Tibial nerve (tissue), 4 donors: ENCODE results near the gene MON1A. TPM values are rescaled to one million over a fixed set of nuclear protein-coding genes. Genes with fewer than 3 reads are reported as not detected.

ENCODE experiments used
- DNase-seq, 2 donors: peaks; one replicate each; pipeline ENCODE4 v3.0.0-alpha.2; 2019; ENCODE audit warnings: low spot score in 2 of 2
- H3K27ac ChIP-seq, 4 donors: fragments of 200-600 bp; sonication (generic) in 3 of 4; one replicate each; pipeline ENCODE4 v1.5.1; 2017 to 2019; ENCODE audit warnings: mild to moderate bottlenecking in 1 of 4
- H3K27me3 ChIP-seq, 2 donors: fragments of 200-600 bp; sonication (generic) in 1 of 2; one replicate each; pipeline versions ENCODE4 v1.5.1 to v1.6.0; 2017 to 2019
- H3K36me3 ChIP-seq, 3 donors: fragments of 200-600 bp; sonication (generic); one replicate each; pipeline ENCODE4 v1.5.1; 2018 to 2019
- H3K4me1 ChIP-seq, 4 donors: fragments of 200-600 bp; sonication (generic) in 3 of 4; one replicate each; pipeline ENCODE4 v1.5.1; 2017 to 2019
- H3K4me3 ChIP-seq, 4 donors: fragments of 200-600 bp; sonication (generic) in 3 of 4; one replicate each; pipeline ENCODE4 v1.5.1; 2017 to 2019; ENCODE audit warnings: mild to moderate bottlenecking in 1 of 4, moderate library complexity in 1 of 4
- H3K9me3 ChIP-seq, 4 donors: fragments of 200-600 bp; sonication (generic) in 3 of 4; one replicate each; pipeline ENCODE4 v1.5.1; 2017 to 2019
- EP300 ChIP-seq, 2 donors: sonication (generic); formaldehyde crosslinking; IDR thresholded peaks; one replicate each; pipeline ENCODE4 v1.6.1; 2017; ENCODE audit warnings: antibody characterized with exemption in 2 of 2, mild to moderate bottlenecking in 1 of 2
- POLR2A ChIP-seq, 2 donors: fragments of 450-650 bp; IDR thresholded peaks; one replicate each; pipeline ENCODE4 v1.6.1; 2017; ENCODE audit warnings: antibody characterized with exemption in 2 of 2, mild to moderate bottlenecking in 2 of 2, moderate library complexity in 2 of 2
- WGBS, 2 donors: methylation state at CpG; one replicate each; pipeline ENCODE4 v1.1.5; 2018; 5-methylcytosine and 5-hydroxymethylcytosine counted together
- total RNA-seq, 4 donors: library from RNA; depleted of rRNA; stranded (reverse); fragments of >200 nt; gene quantifications; one replicate each; pipeline ENCODE4 v1.1.0, GENCODE V29; 2016
- TF ChIP-seq, protein P1 (sequence below), 5 experiments: fragments of 200-600 bp in 3 of 5; fragments of 450-650 bp in 2 of 5; sonication (generic) in 3 of 5; IDR thresholded peaks; one replicate each; pipeline ENCODE4 v1.5.1; 2016 to 2019; ENCODE audit warnings: antibody characterized with exemption in 5 of 5, mild to moderate bottlenecking in 3 of 5, moderate library complexity in 2 of 5

MON1A gene
- total RNA-seq, 4 donors from 2014 or later: 6.9 to 18.8 (median 15.8) TPM

GRCh38 chr3:49878686-49879085 lies 50.9 kb downstream of the MON1A start:
- no peaks in the 10 kb centered on the region for H3K36me3 ChIP-seq
- H3K9me3 ChIP-seq: no peaks in the 10 kb centered on the region
- no peak overlapping the region for H3K27ac ChIP-seq
- no peaks in the 10 kb centered on the region for H3K27me3 ChIP-seq
- no peak overlapping the region for H3K4me3 ChIP-seq
- TF ChIP-seq EP300 (IDR thresholded peaks at IDR 0.05): no peak
- no peak for TF ChIP-seq POLR2A (IDR thresholded peaks at IDR 0.05)
- TF ChIP-seq, protein P1, sequence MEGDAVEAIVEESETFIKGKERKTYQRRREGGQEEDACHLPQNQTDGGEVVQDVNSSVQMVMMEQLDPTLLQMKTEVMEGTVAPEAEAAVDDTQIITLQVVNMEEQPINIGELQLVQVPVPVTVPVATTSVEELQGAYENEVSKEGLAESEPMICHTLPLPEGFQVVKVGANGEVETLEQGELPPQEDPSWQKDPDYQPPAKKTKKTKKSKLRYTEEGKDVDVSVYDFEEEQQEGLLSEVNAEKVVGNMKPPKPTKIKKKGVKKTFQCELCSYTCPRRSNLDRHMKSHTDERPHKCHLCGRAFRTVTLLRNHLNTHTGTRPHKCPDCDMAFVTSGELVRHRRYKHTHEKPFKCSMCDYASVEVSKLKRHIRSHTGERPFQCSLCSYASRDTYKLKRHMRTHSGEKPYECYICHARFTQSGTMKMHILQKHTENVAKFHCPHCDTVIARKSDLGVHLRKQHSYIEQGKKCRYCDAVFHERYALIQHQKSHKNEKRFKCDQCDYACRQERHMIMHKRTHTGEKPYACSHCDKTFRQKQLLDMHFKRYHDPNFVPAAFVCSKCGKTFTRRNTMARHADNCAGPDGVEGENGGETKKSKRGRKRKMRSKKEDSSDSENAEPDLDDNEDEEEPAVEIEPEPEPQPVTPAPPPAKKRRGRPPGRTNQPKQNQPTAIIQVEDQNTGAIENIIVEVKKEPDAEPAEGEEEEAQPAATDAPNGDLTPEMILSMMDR (IDR thresholded peaks at IDR 0.05): no peak
- peaks cover 0 to 21% (median 0%) of the 10 kb centered on the region in 4 donors for H3K4me1 ChIP-seq
- DNase-seq: no peak

- TF ChIP-seq, protein P1 (IDR thresholded peaks at IDR 0.05): no peak
- TF ChIP-seq EP300 (IDR thresholded peaks at IDR 0.05): no peak
- TF ChIP-seq POLR2A (IDR thresholded peaks at IDR 0.05): no peak
- Histone ChIP-seq H3K9me3 (no peaks in the 10 kb centered on the region), H3K4me3 (no peak overlapping the region), H3K36me3 (no peaks in the 10 kb centered on the region), H3K4me1 (peaks cover 0 to 24% (median 3%) of the 10 kb centered on the region in 4 donors), H3K27me3 (no peaks in the 10 kb centered on the region), H3K27ac (no peak overlapping the region)
- no peak for DNase-seq
- 89 to 100% methylated on average over 2 of the region's 2 CpGs for WGBS, 2 donors
Observed at GRCh38 chr3:49877716-49878115, 51.9 kb downstream of the MON1A start.

GRCh38 chr3:49876567-49876966 lies 53.0 kb downstream of the MON1A start:
- DNase-seq: no peak
- 92 to 94% methylated on average over 5 of the region's 5 CpGs for WGBS, 2 donors

DNA sequence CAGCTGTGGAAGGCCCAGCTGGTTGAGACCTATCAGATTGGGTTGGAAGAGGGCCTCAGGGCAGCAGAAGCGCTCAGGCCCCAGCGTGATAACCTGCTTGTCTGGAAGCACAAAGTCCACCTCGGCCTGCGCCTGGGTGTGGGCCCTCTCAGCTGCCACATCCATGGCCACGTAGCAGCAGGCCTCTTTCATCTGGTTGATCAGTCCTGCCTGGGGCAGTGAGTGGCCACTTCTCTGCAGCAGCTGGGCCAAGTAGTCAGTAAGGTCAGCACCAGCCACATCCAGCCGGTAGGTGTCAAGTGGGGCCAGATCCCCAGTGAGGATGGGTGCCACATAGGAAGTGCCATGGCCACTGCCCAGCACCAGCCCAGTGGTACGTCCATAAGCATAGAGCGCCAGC lies 56.0 kb downstream of the MON1A start:
- Histone ChIP-seq H3K4me1 (peaks cover 0 to 21% (median 15%) of the 10 kb centered on the region in 4 donors), H3K36me3 (no peaks in the 10 kb centered on the region), H3K27ac (no peak overlapping the region), H3K27me3 (peaks cover 0 to 19% of the 10 kb centered on the region in 2 donors), H3K9me3 (no peaks in the 10 kb centered on the region), H3K4me3 (no peak overlapping the region)
- no peak for DNase-seq
- WGBS, 2 donors: 85 to 94% methylated on average over 6 to 7 of the region's 8 CpGs
- no peak for TF ChIP-seq POLR2A (IDR thresholded peaks at IDR 0.05)
- no peak for TF ChIP-seq EP300 (IDR thresholded peaks at IDR 0.05)
- TF ChIP-seq, protein P1 (IDR thresholded peaks at IDR 0.05): no peak

More at GRCh38 chr3:49876567-49876966, 53.0 kb downstream of the MON1A start:
- peaks cover 0 to 14% (median 4%) of the 10 kb centered on the region in 4 donors for H3K4me1 ChIP-seq
- no peaks in the 10 kb centered on the region for H3K9me3 ChIP-seq
- no peak for TF ChIP-seq POLR2A (IDR thresholded peaks at IDR 0.05)
- H3K4me3 ChIP-seq: no peak overlapping the region
- no peaks in the 10 kb centered on the region for H3K27me3 ChIP-seq
- no peak overlapping the region for H3K27ac ChIP-seq
- H3K36me3 ChIP-seq: no peaks in the 10 kb centered on the region

DNA sequence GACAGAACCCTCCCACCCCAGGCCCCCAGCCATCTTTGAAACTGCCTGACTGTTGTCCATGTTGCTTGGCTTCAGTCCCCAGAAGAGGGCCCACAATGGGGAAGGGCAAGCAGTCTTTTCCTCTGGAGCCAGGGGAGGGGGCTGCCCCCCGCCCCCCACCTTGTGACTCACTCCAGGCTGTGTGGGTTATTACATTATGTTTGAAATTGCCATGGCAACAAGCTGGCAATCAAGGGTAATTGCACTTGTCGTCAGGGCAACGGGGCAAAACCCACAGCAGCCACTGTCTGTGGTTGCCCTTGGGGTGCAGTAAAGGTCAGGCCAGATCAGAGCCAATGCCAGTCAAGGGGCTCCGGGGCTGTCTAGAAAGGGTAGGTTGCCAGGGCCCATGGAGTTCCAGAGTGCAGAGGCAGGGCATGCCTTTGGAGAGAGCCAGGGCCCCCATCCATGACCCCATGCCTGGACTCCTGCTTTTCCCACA lies 56.8 kb downstream of the MON1A start:
- H3K27me3 ChIP-seq: peaks cover 0 to 27% of the 10 kb centered on the region in 2 donors
- WGBS, 2 donors: 37 to 50% methylated on average over 4 of the region's 4 CpGs
- no peaks in the 10 kb centered on the region for H3K9me3 ChIP-seq
- H3K36me3 ChIP-seq: no peaks in the 10 kb centered on the region
- no peak for DNase-seq
- no peak overlapping the region for H3K4me3 ChIP-seq
- TF ChIP-seq EP300 (IDR thresholded peaks at IDR 0.05): no peak
- TF ChIP-seq, protein P1 (IDR thresholded peaks at IDR 0.05): no peak
- no peak for TF ChIP-seq POLR2A (IDR thresholded peaks at IDR 0.05)
- no peak overlapping the region for H3K27ac ChIP-seq
- H3K4me1 ChIP-seq: peaks cover 0 to 21% (median 15%) of the 10 kb centered on the region in 4 donors
